Measurements from ENCODE around the gene ZFY.

ZFY gene

DNA sequence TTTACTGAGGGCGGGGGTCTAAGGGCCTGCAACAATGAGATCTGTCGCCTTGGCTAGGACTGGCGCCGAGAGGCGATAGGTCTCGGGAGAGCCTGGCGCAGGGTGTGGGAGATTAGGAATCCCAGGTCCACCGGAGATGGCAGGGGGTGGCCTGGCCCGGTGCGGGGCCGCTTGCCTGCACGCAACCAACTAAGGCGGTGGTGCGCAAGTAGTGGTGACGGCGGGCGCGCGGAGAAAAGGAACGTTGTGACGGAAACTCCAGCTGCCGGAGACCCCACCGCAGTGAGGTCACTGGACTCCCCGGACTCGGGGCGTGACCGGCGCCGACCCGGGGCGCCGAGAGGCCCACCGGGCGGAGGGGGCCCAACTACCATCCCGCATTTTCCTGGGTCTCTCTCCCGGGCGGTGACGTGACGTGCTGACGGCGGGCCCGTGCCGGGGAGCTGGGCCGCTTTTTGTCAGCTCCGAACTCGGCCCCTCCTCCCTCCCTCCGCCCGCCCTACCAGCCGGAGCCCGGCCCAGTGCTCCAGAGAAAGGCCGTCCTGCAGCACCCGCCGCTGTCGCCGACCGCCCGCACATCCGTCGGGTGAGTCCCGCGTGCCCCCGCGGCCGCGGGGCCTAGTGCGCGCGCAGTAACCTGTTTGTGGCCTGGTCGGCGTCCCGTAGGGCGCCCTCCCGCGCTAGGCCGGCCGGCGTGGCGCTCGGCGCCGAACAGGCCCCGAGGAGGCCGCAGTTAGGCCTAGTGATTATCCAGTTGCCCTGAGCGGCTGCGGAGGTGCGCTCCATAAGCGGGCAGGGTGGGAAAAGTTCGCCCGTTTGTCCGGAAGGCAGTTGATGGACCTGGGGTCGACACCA is at the start of gene ZFY:
Gene ZFY (plus strand): TSS at position 521 of the 855 bp plus-strand sequence. CDS start 18,556 bp downstream, outside the sequence.
- H3K27ac ChIP-seq, result peak within 1 kb of the TSS; percentile 99
- TF ChIP-seq, protein P1, sequence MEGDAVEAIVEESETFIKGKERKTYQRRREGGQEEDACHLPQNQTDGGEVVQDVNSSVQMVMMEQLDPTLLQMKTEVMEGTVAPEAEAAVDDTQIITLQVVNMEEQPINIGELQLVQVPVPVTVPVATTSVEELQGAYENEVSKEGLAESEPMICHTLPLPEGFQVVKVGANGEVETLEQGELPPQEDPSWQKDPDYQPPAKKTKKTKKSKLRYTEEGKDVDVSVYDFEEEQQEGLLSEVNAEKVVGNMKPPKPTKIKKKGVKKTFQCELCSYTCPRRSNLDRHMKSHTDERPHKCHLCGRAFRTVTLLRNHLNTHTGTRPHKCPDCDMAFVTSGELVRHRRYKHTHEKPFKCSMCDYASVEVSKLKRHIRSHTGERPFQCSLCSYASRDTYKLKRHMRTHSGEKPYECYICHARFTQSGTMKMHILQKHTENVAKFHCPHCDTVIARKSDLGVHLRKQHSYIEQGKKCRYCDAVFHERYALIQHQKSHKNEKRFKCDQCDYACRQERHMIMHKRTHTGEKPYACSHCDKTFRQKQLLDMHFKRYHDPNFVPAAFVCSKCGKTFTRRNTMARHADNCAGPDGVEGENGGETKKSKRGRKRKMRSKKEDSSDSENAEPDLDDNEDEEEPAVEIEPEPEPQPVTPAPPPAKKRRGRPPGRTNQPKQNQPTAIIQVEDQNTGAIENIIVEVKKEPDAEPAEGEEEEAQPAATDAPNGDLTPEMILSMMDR (conservative IDR thresholded peaks at IDR 0.05), result no peak

DNA sequence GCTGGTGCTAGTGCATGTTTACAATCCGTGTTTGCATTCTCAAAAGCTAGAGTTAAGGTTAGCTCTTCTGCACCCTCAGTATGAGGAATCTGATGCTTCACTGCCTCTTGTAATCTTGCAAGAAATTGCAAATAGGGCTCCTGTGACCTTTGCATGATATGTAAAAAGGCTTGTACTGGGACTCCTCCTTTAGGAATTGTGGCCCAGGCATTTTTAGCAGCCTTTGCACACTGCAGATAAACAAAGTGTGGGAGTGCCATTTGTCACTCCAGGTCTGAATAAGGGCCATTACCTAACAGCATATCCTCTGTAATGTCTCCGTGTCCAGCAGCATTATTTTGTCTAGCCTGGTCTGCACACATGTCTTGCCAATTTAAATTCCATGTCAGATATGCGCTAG is 49.3 kb upstream of the ZFY start:
- TF ChIP-seq, protein P1 (conservative IDR thresholded peaks at IDR 0.05), result no peak
- H3K27ac ChIP-seq, result no peak overlapping the region

DNA sequence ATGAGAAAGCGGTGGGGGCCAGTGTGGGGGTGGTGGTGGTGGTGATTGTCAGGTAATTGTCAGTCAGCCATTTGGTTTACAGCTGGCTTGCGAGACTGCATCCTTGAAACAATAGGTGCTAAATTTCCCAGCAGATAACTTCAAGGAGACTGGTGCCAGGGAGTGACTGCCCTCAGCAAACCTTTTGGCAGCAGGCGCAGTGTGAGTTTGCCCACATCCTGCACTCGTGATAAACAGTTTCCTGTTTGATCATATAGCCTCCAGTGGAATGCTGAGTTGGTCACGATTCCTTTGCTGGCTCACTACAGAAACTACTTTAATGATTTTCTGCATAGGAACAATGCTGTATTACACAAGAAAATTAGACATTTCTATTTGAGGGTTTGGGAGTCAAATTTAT is 47.8 kb upstream of the ZFY start:
- TF ChIP-seq, protein P1 (conservative IDR thresholded peaks at IDR 0.05), result no peak
- no peak overlapping the region for H3K27ac ChIP-seq

DNA sequence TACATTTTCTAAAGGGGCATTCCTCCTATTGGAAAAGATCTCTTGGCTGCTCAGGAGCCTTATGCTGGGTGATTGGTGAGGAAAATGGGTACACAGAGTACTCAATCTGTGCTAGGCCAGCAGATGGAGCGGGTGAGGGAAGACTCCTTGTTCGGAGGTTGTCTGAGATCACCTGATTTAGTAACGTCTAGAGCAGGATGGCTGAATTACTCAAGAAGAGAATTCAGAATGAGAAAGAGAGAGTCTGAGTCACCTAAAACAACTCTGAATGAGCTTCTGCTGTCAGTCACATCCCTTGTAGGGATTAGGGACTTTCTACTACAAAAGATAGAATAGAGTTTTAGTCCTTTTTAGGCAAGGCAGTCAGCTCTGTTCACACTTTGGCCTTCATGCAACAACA is 47.2 kb upstream of the ZFY start:
- TF ChIP-seq, protein P1 (conservative IDR thresholded peaks at IDR 0.05), result no peak
- H3K27ac ChIP-seq, result no peak overlapping the region

DNA sequence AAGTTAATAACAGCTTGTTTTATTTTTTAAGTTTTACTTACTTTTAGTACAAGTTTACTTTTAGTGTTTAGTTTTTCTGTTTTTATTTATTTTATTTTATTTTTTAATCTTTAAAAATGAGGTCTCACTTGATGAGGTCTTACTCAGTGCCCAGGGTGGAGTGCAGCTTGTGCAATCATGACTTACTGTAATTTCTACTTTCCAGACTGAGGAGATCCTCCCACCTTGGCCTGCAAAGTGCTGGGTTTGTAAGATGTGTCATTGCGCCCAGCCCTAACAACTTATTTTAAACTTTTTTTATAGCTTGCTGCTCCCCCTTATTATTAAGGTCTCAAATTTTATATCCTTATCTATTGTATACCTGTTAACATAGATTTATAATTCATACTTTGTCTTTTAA is 41.7 kb upstream of the ZFY start:
- TF ChIP-seq, protein P1 (conservative IDR thresholded peaks at IDR 0.05), result no peak

DNA sequence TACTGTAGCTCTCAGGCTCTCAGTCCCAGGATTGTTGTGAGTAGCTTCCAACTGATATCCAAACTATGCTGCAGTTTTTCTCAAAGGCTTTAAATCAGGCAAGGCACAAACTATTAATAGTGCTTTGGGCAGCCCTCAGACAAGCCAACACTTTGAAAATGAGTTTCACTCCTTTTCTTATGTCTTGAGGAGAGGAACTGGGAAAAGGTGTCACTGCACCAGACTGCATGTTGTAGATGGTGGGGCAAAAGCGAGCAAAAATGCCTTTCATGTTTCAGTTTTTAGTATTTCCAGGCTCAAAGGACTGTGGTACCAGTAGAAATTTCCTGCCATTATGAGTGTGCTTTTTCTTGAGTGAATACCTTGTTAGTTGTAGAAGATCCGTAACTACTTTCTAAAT is 39.1 kb upstream of the ZFY start:
- TF ChIP-seq, protein P1 (conservative IDR thresholded peaks at IDR 0.05), result no peak
- no peak overlapping the region for H3K27ac ChIP-seq

More for the DNA sequence above, 41.7 kb upstream of the ZFY start:
- no peak overlapping the region for H3K27ac ChIP-seq

DNA sequence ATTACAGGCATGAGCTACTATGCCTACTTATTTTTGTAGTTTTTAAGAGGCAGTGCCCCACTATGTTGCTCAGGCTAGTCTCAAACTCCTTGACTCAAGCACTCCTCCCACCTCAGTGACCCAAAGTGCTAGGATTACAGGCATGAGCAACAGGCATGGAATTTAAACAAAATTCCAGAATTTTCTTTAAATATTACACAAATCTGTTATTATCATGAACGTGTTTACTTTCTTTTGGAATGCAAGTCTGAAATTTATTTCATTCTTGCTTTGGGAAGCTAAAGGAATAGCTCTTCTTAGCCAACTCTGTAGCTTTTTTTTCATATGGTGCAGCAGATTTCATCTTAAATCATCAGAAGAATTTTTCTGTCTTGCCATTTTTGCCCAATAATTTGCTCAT is 27.8 kb upstream of the ZFY start:
- H3K27ac ChIP-seq, result no peak overlapping the region
- TF ChIP-seq, protein P1 (conservative IDR thresholded peaks at IDR 0.05), result no peak

All from VCaP (cell line).